Osteoblast (primary cell): ENCODE measurements around the gene PTPRN2. TPM values are rescaled to one million over a fixed set of nuclear protein-coding genes. Genes with fewer than 3 reads are reported as not detected.

Experiments
- DNase-seq: peaks from one replicate; pipeline ENCODE4 v3.0.0; 2011; ENCODE audit warnings: low spot score, mixed read lengths; ENCODE audit not compliant: insufficient read length; ENCODE audit errors: missing footprints
- H2AFZ ChIP-seq: 2 replicates; pipeline ENCODE4 v1.6.0; 2011; ENCODE audit warnings: mild to moderate bottlenecking, low read length
- H3K27ac ChIP-seq: 2 replicates; pipeline ENCODE4 v1.5.1; 2011; ENCODE audit warnings: mild to moderate bottlenecking, low read depth, low read length, moderate library complexity
- H3K27me3 ChIP-seq: 2 replicates; pipeline ENCODE4 v1.6.0; 2012; ENCODE audit warnings: mild to moderate bottlenecking, control low read depth, inconsistent platforms, low read length, moderate library complexity; ENCODE audit not compliant: insufficient read depth
- H3K36me3 ChIP-seq: 2 replicates; pipeline ENCODE4 v1.5.1; 2011; ENCODE audit warnings: mild to moderate bottlenecking, low read length, control low read depth, moderate library complexity; ENCODE audit not compliant: insufficient read depth
- H3K4me1 ChIP-seq: 2 replicates; pipeline ENCODE4 v1.5.1; 2011; ENCODE audit warnings: mild to moderate bottlenecking, low read length, control low read depth, moderate library complexity; ENCODE audit not compliant: insufficient read depth
- H3K4me2 ChIP-seq: 2 replicates; pipeline ENCODE4 v1.6.0; 2011; ENCODE audit warnings: mild to moderate bottlenecking, low read length; ENCODE audit not compliant: insufficient read depth
- H3K4me3 ChIP-seq: fragments of 200-600 bp; sonication (generic); 3 replicates; pipeline ENCODE4 v1.5.1; 2012; ENCODE audit warnings: mild to moderate bottlenecking, low read length, inconsistent platforms; ENCODE audit not compliant: insufficient read depth
- H3K79me2 ChIP-seq: 2 replicates; pipeline ENCODE4 v1.6.0; 2012; ENCODE audit warnings: mild to moderate bottlenecking, low read length, control low read depth, inconsistent platforms; ENCODE audit not compliant: insufficient read depth
- H3K9me3 ChIP-seq: 2 replicates; pipeline ENCODE4 v1.5.1; 2011; ENCODE audit warnings: low read depth, low read length, control low read depth
- H4K20me1 ChIP-seq: 2 replicates; pipeline ENCODE4 v1.6.0; 2012; ENCODE audit warnings: mild to moderate bottlenecking, low read length, control low read depth; ENCODE audit not compliant: insufficient read depth
- total RNA-seq: library from RNA; depleted of rRNA; stranded (reverse); fragments of >200 nt; gene quantifications from 2 replicates; pipeline ENCODE4 v1.2.3, GENCODE V29; 2012
- TF ChIP-seq, protein P1 (sequence below): IDR thresholded peaks from 2 replicates; pipeline ENCODE4 v1.5.1; 2011; ENCODE audit warnings: mild to moderate bottlenecking, low read depth, low read length, moderate library complexity; ENCODE audit errors: extremely low read depth

The PTPRN2 gene
- total RNA-seq, 1 donor = 0.36 TPM

DNA sequence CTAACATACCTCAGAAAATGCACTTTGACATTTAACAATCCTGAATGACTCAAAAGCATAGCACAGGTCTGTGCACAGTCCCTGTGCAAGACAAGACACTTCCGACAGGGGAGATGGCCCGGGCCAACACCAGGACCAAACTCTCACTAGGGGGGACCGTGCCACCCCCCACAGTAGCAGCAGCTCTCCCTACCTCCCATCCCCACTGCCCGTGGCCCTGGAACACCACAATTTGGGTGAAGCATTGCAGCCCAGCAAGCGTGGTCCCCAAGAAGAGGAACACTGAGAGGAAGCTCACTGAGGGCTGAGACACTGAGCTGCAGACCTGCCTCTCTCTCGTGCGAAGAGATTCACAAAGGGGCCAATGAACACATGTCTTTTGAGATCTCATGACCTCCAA, 26.0 kb downstream of the PTPRN2 start:
- Histone ChIP-seq H3K9me3 (no peaks in the 10 kb centered on the region), H3K79me2 (no peaks in the 10 kb centered on the region), H3K27me3 (no peaks in the 10 kb centered on the region), H4K20me1 (no peaks in the 10 kb centered on the region), H3K4me1 (no peaks in the 10 kb centered on the region), H3K4me2 (no peak overlapping the region), H3K4me3 (no peak overlapping the region), H3K36me3 (no peaks in the 10 kb centered on the region), H3K27ac (no peak overlapping the region), H2AFZ (no peak overlapping the region)
- DNase-seq = peak; percentile 22
- TF ChIP-seq, protein P1, sequence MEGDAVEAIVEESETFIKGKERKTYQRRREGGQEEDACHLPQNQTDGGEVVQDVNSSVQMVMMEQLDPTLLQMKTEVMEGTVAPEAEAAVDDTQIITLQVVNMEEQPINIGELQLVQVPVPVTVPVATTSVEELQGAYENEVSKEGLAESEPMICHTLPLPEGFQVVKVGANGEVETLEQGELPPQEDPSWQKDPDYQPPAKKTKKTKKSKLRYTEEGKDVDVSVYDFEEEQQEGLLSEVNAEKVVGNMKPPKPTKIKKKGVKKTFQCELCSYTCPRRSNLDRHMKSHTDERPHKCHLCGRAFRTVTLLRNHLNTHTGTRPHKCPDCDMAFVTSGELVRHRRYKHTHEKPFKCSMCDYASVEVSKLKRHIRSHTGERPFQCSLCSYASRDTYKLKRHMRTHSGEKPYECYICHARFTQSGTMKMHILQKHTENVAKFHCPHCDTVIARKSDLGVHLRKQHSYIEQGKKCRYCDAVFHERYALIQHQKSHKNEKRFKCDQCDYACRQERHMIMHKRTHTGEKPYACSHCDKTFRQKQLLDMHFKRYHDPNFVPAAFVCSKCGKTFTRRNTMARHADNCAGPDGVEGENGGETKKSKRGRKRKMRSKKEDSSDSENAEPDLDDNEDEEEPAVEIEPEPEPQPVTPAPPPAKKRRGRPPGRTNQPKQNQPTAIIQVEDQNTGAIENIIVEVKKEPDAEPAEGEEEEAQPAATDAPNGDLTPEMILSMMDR = no peak

DNA sequence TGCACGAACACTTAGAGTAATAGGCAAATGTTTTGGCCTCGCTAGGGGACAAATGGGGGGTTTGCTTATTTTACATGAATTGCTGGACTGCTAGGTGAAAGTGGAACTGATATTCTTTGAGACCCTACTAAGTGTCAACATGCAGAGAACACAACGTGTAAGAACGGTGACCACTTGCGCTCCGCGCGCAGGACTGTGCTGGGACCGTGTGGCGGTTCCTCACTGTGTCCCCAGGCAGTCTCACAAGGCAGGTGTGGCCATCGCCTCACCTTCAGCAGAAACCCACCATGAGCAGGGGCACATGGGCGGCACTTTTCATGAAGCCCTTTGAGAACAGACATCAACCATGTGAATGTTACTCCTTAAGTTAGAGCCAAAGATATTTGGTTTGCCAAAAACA, 27.2 kb downstream of the PTPRN2 start:
- Histone ChIP-seq H3K27me3 (no peaks in the 10 kb centered on the region), H3K27ac (no peak overlapping the region), H3K4me3 (no peak overlapping the region), H3K4me1 (no peaks in the 10 kb centered on the region), H3K36me3 (no peaks in the 10 kb centered on the region), H2AFZ (no peak overlapping the region), H3K9me3 (no peaks in the 10 kb centered on the region), H3K4me2 (no peak overlapping the region), H3K79me2 (no peaks in the 10 kb centered on the region), H4K20me1 (no peaks in the 10 kb centered on the region)
- TF ChIP-seq, protein P1 = no peak
- peak; percentile 54 for DNase-seq

DNA sequence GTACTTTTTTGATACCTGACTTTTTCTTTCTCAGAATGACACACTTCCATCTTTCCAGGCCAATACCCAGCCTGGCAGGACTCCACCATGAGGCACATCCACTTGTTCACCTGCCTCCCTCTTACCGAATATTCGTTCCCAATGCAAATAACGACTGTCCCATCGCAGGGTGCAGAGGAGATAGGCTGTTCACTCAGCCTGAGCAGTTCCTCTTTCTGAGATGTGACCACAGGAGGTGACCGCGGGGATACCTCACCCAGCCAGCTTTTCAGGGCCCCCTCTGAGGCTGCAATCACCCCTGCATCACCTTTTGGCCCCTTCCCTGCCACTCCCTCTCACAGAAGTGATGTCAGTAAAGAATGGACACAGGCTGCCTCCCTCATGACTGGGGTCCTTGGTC, 28.3 kb downstream of the PTPRN2 start:
- no peak overlapping the region for H2AFZ ChIP-seq
- no peak overlapping the region for H3K4me3 ChIP-seq
- H3K4me2 ChIP-seq = no peak overlapping the region
- DNase-seq = peak; percentile 51
- H3K27me3 ChIP-seq = no peaks in the 10 kb centered on the region
- H3K4me1 ChIP-seq = no peaks in the 10 kb centered on the region
- no peak overlapping the region for H3K27ac ChIP-seq
- H4K20me1 ChIP-seq = no peaks in the 10 kb centered on the region
- no peaks in the 10 kb centered on the region for H3K9me3 ChIP-seq
- H3K36me3 ChIP-seq = no peaks in the 10 kb centered on the region
- TF ChIP-seq, protein P1 = no peak
- H3K79me2 ChIP-seq = no peaks in the 10 kb centered on the region

DNA sequence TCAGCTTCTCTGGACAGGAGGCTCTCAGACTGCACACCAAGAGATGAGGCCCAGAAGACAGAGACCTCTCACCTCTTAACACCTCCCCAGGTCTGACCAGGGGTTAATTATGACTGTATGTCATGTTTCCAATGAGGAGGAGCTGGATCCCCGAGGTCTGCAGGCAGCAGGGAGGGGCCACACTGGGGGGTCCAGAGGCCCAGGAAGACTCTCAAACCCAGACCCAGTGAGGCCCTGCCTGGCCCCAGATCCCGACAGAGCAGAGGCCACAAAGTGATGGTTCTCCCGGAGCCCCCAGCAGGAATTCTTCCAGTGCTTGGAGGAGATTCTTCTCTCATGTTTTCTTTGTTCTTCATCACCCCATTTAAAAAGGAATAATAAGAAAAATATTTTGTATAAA, 28.8 kb downstream of the PTPRN2 start:
- H4K20me1 ChIP-seq = no peaks in the 10 kb centered on the region
- no peaks in the 10 kb centered on the region for H3K27me3 ChIP-seq
- H3K4me2 ChIP-seq = no peak overlapping the region
- H3K27ac ChIP-seq = no peak overlapping the region
- no peak overlapping the region for H3K4me3 ChIP-seq
- no peaks in the 10 kb centered on the region for H3K4me1 ChIP-seq
- no peak overlapping the region for H2AFZ ChIP-seq
- peak; percentile 82 for DNase-seq
- TF ChIP-seq, protein P1 = no peak
- no peaks in the 10 kb centered on the region for H3K36me3 ChIP-seq
- H3K79me2 ChIP-seq = no peaks in the 10 kb centered on the region
- H3K9me3 ChIP-seq = no peaks in the 10 kb centered on the region
